NCI-H524 (cell line): Measurements from ENCODE around the gene LMF1.
"Not testable (repeated sequence)": the region's sequence is repeated elsewhere in the genome, so short reads cannot be mapped to it uniquely, and the experiment has no call there.

Experiments
- DNase-seq, 2 experiments: peaks; one replicate each; lab custom pipeline; 2025; lab: John Stamatoyannopoulos, UW

The LMF1 gene

GRCh38 chr16:970386-970765 is 408 bp downstream of the LMF1 start:
- no peak for DNase-seq

DNA sequence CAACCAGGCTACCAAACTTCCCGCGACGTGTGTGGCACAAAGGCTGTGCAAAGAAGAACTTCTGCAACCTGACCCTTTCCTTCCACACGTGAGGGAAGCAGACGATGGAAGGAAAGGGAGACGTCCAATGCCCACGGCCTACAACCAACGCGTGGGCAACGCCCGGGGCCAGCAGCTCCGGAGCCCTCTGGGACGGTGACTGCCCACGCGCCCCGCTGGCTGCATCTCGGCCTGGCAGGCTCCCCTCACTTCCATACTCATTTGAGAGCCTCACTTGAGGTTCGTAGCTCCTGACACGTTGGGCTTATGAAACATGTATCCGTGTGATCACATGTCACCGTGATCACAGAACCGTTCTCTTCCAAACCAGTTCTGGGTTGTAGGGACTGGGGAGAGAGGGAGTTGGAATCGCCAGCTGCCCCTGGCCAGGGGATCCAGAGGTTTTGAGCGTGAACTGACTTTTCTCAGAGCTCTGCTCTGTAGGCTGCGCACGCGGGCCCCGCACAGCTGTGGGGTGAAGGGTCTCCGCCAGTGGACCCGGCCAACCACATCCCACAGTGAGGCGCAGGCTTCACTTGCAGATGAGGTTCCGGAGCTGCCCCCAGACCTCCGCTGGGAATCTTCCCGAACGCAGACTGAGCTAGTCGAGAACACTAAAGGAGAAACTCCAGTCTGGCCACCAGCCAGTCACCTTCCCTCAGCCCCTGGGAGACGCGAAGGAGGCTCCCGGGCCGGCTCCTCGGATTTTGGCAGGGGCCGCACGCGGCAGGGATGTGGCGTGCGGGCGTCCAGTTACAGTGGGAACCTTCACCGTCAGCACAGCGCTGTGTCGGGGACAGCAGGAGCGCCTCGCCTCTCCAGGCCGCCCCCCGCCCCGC is 1.0 kb downstream of the LMF1 start:
- DNase-seq, result no peak

- DNase-seq, result no peak
Measured at GRCh38 chr16:968620-969019, 2.2 kb downstream of the LMF1 start.

GRCh38 chr16:967546-968295 is 3.1 kb downstream of the LMF1 start:
- no peak for DNase-seq

DNA sequence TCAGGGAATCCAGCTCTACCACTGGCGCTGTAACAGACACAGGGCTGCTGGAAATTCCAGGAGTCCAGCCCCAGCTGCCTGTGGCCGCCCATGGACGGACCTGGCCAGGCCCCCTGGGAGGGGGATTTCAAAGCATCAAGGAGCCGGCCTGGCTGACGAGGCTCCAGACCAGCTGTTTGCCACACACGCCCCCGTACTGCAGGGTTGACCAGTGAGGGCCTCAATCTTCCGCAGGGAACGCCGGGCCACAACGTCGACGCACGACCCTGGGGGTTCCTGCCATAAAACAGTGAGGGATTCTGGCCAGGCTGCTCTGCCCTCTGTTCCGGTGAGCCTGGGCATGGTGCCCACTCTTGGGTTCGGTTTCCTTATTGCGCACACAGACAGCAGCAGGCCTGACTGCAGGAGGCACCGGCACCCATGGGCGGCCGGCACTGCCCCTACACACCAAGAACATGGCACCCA is 3.7 kb downstream of the LMF1 start:
- no peak for DNase-seq

GRCh38 chr16:966505-966904 is 4.3 kb downstream of the LMF1 start:
- DNase-seq, result no peak

DNA sequence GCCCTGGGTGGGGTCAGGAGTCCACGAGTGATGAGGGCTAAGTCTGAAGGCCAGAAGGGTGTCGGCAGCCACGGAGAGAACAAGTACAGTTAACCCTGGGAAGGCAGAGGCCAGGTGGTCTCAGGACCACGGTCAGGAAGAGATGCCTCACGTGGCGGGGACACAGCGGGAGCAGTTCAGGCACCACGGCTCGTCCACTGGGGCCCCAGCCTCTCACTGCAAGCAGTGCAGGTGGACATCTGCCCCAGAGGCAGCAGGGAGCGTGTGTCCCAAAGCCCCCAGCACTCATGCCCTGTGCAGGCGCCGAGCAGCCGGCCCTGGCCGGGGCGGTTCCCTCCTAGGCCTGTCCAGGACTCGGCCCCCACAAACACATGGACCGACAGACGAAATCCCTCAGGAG is 4.7 kb downstream of the LMF1 start:
- no peak for DNase-seq

DNA sequence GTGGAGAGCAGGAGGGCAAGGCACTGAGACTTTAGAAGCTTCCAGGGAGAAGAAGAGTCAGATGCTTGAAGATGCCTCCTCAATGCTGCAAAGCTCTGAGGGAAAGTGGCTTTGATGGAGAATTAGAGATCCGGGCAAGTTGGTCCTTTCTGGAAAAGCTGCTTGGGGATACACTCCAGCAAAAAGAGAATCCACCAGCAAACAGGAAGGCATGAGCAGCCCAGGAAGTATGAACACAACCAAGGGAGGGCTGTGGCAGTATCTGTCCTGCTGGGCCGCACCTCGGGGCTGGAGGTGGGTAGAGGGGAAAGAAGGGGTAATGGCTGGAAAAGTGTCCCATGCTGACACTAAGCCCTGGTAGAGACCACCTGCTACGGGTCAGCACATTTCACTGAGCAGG is 5.3 kb downstream of the LMF1 start:
- DNase-seq, result no peak

GRCh38 chr16:965036-965395 is 5.8 kb downstream of the LMF1 start:
- DNase-seq, result no peak

DNA sequence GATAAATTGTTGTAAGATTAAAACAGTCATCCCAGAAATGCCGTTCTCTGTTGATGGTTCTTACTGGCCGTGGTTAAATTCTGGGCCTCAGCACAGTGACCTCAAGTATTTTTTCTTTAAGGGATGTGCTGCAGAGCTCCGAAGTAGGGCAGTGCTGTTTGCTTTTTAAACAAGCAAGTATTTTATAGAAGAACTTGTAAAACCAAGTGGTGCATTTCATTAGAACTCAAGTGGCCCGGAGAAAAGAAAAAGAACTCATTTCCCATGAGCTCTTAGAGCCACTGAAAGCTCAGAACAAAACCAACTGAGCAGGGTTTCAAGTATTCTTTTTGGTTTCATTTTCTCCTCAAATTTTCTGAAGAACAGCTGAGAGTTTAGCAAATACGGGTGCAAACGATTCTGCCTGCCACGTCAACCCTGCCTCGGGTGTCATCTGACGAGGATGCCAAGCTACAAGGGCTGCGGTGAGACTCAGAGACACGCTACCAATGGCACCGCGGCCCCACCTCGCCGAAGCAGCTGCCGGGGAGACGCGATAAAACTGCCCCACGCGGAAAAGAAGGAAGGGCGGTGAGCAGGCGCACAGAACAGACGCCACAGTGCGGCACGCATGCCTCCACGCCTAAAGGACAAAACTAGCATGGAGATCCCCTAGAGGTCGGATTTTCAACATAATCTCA is 6.3 kb downstream of the LMF1 start:
- DNase-seq, result no peak

GRCh38 chr16:963913-964312 is 6.9 kb downstream of the LMF1 start:
- no peak for DNase-seq

GRCh38 chr16:962901-963814 is 7.6 kb downstream of the LMF1 start:
- DNase-seq, result no peak

GRCh38 chr16:962366-962765 is 8.4 kb downstream of the LMF1 start:
- no peak for DNase-seq

GRCh38 chr16:959232-960040 is 11.3 kb downstream of the LMF1 start:
- DNase-seq, result no peak

- DNase-seq, result not testable (repeated sequence)
Measured at GRCh38 chr16:955766-956165, 15.0 kb downstream of the LMF1 start.

DNA sequence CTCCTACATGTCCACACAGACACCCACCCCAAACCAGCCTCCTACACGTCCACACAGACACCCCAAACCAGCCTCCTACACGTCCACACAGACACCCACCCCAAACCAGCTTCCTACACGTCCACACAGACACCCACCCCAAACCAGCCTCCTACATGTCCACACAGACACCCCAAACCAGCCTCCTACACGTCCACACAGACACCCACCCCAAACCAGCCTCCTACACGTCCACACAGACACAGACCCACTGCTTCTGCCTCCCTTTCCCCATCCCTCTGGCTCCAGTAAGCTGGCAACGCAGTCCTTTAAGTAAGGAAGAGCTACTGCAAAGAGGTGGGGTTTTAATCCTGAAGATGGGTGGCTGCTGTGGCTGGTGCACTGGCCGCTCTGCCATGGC is 17.0 kb downstream of the LMF1 start:
- DNase-seq, result not testable (repeated sequence)

DNA sequence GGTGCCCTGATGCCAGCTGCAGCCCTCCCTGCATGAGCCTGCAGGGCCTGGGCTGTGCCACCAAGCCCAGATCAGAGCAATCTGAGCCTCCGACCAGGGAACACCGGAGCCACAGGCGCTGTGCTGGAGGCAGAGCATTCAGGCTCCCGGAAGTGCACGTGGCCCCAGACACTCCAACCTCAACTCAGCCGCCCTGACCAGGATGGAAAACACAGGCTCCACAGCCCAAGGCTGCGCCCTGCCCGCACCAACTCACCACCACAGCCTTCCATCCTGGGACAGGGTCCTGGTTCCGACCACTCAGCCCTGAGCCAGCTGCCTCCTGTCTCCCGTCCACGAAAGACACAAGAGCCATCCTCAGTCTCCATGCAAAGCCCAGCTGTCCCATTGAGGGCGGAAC is 18.5 kb downstream of the LMF1 start:
- no peak for DNase-seq

DNA sequence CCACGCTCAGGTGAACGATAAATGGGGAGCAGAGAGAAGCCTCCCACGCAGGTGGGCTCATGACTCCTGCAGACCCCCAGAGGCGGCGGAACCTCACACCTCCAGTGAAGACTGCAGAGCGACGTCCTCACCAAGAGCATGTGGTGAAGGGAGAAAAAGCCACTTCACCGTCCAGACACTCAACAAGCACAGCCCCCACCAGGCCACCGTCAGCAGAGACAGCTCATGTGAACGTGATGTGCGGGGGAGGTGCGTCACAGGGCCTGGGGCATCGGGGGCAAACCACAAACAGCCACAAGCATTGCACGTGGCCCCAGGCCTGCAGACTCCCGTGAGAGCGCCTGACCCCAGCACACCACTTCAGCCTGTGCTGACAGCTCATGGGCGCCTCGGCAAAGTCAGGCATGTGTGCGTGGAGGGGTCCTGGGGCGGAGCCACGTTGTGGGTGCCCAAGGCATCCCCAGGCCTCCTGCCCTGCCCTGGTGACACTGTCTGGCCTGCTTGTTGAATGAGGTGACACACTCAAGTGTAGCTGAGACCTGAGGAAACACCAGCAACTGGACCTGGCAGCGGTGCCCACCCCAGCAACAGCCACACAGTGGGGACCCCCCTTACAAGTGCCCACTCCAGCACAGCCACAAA is 19.0 kb downstream of the LMF1 start:
- no peak for DNase-seq

DNA sequence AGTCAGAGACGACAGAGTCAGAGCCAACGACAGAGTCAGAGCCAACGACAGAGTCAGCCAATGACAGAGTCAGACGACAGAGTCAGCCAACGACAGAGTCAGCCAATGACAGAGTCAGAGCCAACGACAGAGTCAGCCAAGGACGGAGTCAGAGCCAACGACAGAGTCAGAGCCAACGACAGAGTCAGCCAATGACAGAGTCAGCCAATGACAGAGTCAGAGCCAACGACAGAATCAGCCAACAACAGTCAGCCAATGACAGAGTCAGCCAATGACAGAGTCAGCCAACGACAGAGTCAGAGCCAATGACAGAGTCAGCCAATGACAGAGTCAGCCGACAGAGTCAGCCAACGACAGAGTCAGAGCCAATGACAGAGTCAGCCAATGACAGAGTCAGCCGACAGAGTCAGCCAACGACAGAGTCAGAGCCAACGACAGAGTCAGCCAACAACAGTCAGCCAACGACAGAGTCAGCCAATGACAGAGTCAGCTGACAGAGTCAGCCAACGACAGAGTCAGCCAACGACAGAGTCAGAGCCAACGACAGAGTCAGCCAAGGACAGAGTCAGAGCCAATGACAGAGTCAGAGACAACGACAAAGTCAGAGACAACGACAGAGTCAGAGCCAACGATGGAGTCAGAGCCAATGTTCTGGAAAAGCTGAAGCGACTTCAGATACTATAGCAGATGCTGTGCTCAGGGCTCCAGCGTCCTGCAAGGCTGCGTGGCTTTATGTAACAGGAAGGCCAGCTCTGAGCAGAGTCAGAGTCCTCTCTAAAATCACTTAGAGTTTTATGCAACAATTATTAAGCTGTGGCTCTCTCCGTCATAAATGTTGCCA is 19.8 kb downstream of the LMF1 start:
- not testable (repeated sequence) for DNase-seq
